Measurements from ENCODE around the gene SMYD3.

- no peak for TF ChIP-seq POLR2A (IDR thresholded peaks at IDR 0.05)
- TF ChIP-seq, protein P1, sequence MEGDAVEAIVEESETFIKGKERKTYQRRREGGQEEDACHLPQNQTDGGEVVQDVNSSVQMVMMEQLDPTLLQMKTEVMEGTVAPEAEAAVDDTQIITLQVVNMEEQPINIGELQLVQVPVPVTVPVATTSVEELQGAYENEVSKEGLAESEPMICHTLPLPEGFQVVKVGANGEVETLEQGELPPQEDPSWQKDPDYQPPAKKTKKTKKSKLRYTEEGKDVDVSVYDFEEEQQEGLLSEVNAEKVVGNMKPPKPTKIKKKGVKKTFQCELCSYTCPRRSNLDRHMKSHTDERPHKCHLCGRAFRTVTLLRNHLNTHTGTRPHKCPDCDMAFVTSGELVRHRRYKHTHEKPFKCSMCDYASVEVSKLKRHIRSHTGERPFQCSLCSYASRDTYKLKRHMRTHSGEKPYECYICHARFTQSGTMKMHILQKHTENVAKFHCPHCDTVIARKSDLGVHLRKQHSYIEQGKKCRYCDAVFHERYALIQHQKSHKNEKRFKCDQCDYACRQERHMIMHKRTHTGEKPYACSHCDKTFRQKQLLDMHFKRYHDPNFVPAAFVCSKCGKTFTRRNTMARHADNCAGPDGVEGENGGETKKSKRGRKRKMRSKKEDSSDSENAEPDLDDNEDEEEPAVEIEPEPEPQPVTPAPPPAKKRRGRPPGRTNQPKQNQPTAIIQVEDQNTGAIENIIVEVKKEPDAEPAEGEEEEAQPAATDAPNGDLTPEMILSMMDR (IDR thresholded peaks at IDR 0.05) = no peak
Measured at GRCh38 chr1:245730801-245731200, 776.3 kb downstream of the SMYD3 start.
